Cardiac fibroblast (primary cell): ENCODE data around the gene CECR2.

Experiments used
- DNase-seq, 2 donors: peaks; one replicate each; pipeline versions ENCODE4 v3.0.0 to v3.0.0-alpha.2; 2010; ENCODE audit warnings: low read depth in 2 of 2
- H3K4me3 ChIP-seq, 2 donors: replicated peaks in 1 of 2; 1 replicate in 1 of 2; 2 replicates in 1 of 2; pipeline ENCODE4 v1.5.1; 2011; ENCODE audit warnings: low read depth in 2 of 2, low read length in 2 of 2, mild to moderate bottlenecking in 2 of 2, moderate library complexity in 1 of 2
- TF ChIP-seq, protein P1 (sequence below): IDR thresholded peaks from one replicate; pipeline ENCODE4 v1.5.1; 2011; ENCODE audit warnings: low read depth, mild to moderate bottlenecking, low read length, inconsistent platforms

The CECR2 gene

DNA sequence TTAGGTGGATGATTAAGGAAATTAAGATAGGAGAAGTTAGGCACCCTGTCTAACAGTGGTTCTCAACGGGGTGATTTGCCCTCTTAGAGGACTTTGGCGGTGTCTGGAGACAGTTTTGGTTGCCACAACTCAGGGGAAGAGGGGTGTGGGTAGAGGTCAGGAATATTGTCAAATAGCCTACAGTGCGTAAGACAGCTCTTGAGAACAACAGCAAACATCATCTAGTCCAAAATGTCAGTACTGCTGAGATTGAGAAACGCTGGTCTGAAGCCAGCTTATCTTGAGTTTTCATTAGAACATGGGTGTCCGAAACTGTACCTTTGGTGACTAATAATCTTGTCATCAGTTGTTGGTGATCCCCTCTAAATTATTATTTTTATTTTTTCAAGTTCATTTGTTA lies 38.4 kb downstream of the CECR2 start:
- no peak overlapping the region for H3K4me3 ChIP-seq
- DNase-seq: peak; percentile 39 to 76
- TF ChIP-seq, protein P1, sequence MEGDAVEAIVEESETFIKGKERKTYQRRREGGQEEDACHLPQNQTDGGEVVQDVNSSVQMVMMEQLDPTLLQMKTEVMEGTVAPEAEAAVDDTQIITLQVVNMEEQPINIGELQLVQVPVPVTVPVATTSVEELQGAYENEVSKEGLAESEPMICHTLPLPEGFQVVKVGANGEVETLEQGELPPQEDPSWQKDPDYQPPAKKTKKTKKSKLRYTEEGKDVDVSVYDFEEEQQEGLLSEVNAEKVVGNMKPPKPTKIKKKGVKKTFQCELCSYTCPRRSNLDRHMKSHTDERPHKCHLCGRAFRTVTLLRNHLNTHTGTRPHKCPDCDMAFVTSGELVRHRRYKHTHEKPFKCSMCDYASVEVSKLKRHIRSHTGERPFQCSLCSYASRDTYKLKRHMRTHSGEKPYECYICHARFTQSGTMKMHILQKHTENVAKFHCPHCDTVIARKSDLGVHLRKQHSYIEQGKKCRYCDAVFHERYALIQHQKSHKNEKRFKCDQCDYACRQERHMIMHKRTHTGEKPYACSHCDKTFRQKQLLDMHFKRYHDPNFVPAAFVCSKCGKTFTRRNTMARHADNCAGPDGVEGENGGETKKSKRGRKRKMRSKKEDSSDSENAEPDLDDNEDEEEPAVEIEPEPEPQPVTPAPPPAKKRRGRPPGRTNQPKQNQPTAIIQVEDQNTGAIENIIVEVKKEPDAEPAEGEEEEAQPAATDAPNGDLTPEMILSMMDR: no peak

DNA sequence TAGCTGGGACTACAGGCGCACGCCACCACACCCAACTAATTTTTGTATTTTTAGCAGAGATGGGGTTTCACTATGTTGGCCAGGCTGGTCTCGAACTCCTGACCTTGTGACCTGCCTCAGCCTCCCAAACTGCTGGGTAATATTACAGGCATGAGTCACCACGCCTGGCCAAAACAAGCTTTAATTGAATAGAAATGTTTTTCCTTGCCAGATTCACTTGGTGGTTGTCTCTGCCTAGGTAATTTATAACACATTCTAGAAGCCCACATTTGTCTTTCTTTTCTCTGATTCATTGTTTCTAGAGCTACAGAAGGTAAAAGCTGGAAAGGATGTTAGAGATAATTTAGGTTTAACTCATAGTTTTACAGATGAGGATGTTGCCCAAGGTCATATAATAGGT lies 41.3 kb downstream of the CECR2 start:
- peak; percentile 39 to 54 for DNase-seq
- no peak overlapping the region for H3K4me3 ChIP-seq
- TF ChIP-seq, protein P1: no peak

DNA sequence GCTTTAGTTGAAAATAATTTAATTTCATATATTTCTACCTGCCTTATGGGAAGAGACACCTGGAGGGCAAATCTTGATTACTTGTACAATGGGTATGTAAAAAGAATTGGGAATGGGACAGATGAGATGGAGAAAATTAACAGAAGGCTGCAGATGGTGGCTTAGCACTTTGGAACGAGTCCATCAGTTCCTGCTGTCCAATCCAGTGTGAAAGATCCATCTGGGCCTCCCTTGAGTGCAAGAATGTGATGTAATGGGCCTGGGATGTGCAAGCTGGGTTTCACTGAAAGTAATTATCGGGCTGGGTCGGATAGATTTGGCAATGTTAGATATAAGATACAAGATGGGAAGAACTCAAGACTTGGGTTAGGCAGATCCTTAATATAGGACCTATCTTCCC lies 42.0 kb downstream of the CECR2 start:
- H3K4me3 ChIP-seq: no peak overlapping the region
- DNase-seq: peak; percentile 63 to 75
- TF ChIP-seq, protein P1: no peak

DNA sequence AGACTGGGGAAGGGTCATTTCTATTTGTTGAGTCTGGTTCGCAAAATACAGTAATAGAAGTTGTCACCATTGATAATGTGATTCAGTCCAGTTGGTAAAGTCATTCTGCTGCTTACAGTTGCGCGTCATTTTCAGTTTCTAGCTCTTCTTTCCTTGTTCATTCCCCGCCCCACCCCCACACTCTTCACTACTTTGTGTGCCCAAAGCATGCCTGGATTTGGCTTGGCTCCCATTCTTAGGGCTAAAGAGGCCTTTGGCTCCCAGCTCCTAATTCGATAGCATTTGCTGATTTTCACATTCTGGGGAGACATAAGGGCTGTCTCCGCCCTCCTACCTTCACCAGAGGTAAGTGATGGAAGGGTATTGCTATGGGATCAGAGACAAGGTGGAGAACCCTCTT lies 43.0 kb downstream of the CECR2 start:
- no peak overlapping the region for H3K4me3 ChIP-seq
- TF ChIP-seq, protein P1: no peak
- DNase-seq: no peak

DNA sequence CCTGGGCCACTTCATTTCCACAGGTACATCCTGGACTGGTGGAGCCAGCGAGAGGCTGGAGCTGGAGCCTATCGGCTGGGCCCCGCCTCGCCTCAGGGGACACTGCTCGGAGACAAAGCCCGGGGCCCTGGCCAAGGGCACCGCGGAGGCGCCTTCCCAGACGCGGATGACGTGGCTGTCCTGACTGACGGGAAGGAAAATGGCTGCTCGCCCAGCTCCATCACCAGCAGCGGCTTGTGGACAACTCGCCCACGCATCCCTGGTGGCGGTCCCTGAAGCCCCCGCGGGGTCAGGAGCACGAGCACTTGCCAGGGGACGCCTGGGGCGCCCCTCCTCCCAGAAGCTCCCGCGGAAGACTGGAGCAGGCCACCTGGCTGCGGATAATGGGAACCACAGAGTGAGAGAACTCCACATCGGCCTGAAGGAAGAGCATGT lies 49.6 kb downstream of the CECR2 start:
- DNase-seq: peak in 1 of 2 donors; percentile 52
- H3K4me3 ChIP-seq: no peak overlapping the region
- TF ChIP-seq, protein P1: no peak

DNA sequence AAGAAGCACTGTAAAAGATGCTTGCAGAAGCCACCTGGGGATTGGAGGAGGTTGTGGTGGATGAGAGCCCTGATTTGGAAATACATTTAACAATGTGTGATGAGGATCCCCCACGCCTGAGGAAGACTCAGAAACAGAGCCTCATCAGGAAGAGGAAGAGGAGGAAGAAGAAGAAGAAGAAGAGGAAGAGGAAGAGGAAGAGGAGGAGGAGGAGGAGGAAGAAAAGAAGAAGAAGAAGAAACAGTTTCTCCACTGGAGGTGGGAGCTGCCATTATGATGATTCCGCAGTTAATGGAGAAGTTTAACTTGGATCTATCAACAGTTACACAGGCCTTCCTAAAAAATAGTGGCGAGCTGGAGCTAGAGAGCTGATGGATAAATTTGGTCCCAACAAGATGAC lies 50.1 kb downstream of the CECR2 start:
- no peak overlapping the region for H3K4me3 ChIP-seq
- TF ChIP-seq, protein P1: no peak
- no peak for DNase-seq

DNA sequence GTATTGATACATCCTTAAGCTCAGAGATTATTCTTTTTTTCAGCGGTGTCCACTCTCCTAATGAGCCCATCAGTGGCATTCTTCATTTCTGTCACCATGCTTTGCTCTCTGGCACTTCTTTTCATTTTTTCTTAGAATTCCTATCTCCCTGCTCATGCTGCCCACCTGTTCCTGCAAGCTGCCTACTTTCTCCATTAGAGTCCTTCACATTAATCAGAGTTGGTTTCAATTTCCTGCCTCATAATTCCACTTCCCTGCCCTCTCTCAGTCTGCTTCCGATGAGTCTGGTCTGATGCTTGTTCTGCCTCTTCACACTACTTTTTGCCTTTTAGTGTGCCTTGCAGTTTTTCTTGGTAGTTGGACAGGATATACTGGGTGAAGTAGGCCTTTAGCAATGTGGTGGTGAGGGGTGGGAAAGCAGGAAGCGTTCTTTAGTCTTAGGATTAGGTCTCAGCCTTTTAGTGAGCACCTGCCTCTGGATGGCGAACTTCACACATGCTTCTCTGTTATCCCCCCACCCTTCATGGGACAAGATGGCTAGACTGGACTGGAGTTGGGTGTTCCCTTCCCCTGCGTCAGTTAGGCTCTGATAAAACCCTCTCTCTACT lies 53.6 kb downstream of the CECR2 start:
- DNase-seq: no peak
- H3K4me3 ChIP-seq: no peak overlapping the region
- TF ChIP-seq, protein P1: no peak
